Left ventricle myocardium superior (tissue), 1 donor: ENCODE measurements around the gene NR1H4. TPM values are rescaled to one million over a fixed set of nuclear protein-coding genes. Genes with fewer than 3 reads are reported as not detected.

Source experiments
- ATAC-seq: fragments of 200-7000 bp; cut with Tn5 transposase; one replicate; pipeline ENCODE4 v1.9.1; 2020; ENCODE audit warnings: mild to moderate bottlenecking, moderate library complexity
- DNase-seq: peaks from one replicate; pipeline ENCODE4 v3.0.0-alpha.2; 2020
- intact Hi-C: fragments of 100-400 bp; cut with micrococcal nuclease; formaldehyde crosslinking; loops from one replicate; pipeline ENCODE4 v1.11.0; 2022
- total RNA-seq: library from RNA; stranded (reverse); fragmentation: NEBNext Ultra II Directional; extraction: Animal tissue kit (Norgen Biotek cat#: 25700); gene quantifications from one replicate; pipeline ENCODE4 v1.2.1, GENCODE V29; 2021
- donor health status: DM: no; HTN: yes; CAD: no; lungs with severe emphysema.

The NR1H4 gene
- total RNA-seq, 1 donor from 2014 or later = not detected

DNA sequence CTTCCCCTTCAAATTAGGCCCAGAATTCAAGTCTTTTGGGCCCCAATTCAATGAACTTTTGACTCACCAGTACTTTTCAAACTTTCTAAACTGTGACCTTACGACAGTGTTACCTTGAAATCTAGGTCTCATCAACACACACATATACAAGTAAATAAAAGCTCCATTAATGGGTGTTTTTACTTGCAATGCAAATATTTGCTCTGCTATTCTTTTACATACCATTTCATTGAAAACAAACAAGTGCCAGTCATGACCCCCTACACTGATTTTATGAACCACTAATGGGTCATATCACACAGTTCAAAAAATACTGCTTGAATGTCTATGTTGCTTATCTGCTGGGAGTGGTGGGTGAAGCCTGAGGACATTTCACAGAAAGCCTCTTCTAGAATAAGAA lies 9.1 kb upstream of the NR1H4 start:
- no peak for DNase-seq
- intact Hi-C loops = no loop called here
- ATAC-seq = no peak

DNA sequence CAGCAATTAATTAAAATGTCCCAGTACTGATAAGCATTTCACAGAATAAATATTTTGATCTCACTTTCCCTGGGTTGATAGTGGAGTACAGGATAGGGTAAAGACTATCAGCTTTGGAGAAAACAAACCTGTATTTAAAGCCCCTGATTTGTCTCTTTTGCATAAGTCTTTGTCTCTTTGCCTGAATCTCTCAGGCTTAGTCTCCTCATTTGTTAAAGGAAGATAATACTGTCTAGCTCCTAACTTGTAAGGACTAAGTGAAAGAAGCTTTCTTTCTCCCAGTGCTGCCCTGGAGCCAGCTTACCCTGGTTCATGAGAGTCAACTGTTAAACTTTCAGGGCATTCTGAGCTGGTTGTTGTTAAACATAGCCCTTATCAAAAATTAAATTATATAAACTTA lies 5.5 kb upstream of the NR1H4 start:
- DNase-seq = no peak
- intact Hi-C loops = no loop called here
- no peak for ATAC-seq

DNA sequence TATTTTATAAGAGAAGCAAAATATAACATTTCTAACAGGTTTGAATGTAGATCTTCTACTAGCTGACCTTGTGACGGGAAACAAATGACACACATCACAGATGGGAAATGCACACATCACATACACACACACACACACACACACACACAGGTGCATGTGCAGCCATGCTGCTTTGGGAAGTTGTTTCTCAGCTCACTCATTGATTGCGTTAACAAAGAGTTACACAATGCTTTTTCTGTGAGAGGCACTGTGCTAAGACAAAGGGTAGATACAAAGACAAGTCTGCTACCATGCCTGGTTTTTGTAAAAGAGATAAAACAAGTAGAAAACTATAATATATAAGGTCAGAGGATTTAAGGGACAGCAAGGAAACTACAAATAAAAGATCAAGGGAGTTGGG lies 1.3 kb upstream of the NR1H4 start:
- intact Hi-C loops = no loop called here
- no peak for ATAC-seq
- no peak for DNase-seq

DNA sequence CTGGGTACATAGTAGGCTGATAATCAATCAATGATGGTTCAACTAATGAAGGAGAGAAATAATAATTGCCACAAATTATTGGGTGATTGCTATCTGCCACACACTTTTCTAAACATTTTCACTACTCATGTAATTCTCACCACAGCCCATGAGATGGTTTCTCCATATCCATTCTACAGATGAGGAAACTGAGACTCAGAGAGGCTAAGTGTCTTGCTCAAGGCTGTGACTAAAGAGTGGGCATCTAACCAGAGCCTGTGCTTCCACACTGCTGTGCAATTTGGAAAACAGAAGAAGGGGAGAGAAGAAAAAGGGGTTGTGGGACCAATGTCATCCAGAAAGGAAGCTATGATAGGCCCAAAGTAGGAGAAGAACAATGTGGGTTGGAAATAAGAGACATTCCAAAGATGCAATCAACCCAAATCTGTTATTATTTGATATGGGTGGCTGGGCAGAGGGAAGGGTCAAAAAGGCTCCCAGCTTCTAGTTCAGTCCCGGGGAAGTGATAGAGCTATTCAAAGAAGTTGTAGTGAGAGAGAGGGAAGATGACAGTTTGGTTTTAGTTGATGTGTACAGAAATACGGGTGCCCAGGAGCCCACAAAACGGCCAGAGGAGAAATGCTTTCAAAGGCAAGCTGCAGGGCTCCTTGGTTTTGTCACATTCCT lies 483 bp upstream of the NR1H4 start:
- ATAC-seq (no peak), DNase-seq (no peak)
- intact Hi-C loops = no loop called here

DNA sequence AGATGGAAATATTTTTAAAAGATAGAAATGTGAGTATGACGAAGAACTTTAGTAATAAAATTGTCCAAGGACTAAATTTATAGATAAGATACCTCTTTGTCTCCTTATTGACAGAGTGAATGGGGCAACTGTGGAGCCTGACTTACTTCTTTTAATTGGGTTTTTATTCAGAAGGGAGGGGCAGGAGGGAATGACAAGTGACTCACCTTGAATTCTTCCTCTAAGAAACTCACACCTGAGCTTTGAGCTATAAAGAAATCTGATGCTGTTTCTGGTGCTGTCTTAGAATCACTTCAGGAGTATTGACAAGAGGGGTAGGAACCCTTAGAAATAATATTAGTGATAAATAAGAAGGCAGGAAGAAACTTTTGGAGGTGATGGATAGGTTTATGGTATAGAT lies 951 bp downstream of the NR1H4 start:
- no peak for DNase-seq
- intact Hi-C loops = no loop called here
- no peak for ATAC-seq

DNA sequence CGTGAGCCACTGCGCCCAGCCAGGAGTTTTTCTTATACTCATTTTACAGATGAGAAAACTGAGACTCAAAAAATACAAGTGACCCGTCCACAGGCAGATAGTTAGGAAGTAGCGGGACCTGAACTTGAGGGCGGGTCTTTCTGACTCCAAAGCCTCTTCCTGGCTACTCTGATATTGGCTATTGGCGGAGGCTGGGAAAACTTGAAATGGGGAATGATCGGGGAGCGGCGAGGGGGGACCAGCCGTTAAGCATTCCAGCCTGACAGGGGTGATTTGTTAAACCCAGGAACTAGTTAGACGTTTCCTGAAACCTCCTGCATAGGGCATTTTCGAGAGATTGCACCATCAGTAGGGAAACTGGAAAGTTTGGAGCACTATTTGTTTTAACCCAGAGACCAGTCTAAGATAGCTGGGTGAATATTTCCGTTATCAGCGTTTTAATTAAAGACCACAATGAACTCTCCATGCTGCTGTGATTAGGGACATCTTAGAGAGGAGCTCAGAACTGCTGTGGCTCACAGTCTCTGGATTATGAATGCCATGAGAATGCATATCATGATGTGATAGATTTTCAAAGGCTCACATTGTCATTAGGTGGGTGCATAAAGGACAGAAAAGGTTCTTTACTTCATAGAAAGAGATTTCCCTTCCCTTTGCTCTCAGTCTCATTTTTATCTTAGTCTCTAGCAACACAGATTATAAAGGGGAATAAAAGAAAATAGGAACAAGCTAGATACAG lies 2.5 kb downstream of the NR1H4 start:
- intact Hi-C loops = no loop called here
- no peak for ATAC-seq
- no peak for DNase-seq

DNA sequence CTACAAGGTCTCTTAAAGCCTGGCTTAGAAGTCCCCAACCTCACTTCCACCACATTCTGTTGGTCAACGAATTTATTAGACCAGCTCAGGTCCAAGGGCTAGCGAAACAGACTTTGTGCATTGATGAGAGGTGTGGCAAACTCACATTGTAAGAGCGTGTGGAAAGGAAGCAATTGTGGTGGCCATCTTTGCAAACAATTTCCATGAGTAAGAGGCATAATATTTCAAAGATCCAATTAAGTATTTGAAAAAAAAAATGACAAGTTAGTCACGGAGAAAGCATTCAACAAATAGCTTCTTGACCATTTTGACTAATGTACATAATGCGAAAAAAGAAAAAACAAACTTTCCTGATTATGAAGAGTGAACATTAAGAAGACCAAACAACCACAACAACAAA lies 7.4 kb downstream of the NR1H4 start:
- ATAC-seq (no peak), DNase-seq (no peak)
- intact Hi-C loops = no loop called here

DNA sequence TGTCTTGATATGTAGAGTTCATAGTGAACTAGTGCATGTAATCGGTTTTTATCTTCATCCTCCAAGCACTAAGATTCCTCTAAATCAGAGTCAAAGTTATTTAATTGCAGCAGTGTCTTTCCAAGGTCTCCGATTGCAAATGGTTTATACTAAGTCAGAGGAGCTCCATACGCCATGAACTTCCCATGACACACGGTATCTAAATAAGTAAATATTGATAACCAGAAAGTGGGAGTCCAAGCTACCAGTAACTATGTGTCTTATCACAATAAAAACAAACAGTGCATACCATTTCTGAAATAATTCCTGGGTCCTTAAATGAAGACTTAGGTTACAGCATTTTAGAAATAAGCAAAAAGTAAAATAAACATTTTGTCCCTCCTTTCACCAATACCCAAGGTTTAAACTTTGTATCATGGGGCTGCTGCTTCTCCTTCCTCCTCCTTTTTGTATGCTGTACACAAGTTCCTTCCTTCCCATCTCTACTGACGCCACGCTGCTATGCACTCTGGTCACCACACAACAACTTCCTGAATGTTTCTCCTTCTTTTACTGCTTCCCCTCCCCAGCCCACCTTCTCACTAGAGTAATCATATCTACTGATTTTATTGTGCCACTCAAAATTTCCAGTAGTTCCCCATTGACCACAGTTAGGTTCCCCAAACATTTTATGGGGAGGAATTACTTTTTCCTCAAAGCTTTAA lies 10.7 kb downstream of the NR1H4 start:
- intact Hi-C loops = no loop called here
- no peak for ATAC-seq
- DNase-seq = no peak

DNA sequence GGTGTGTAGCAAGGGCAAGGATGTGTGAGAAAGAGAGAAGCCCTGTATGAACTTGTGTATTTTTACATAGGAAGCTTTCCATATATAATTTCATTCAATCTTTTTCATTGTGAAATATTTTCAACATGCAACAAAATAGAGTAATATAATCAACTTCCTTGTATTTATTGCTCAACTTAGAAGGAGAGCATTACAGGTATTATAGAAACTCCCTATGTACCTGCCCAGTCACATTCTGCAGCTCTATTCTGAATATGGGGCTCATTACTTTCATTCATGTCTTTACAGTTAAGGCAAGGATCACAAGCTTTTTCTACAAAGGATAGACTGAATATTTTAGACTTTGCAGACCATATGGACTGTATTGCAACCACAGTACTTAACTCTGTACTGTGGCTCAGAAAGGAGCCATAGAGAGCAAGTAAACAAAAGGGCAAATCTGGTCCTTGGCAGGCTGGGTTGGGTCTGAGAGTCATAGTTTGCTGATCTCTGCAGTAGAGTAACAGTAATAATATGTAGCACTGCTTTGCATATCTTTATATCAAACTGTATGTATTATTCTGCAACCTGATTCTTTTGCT lies 11.3 kb downstream of the NR1H4 start:
- intact Hi-C loops = no loop called here
- ATAC-seq (no peak), DNase-seq (no peak)

DNA sequence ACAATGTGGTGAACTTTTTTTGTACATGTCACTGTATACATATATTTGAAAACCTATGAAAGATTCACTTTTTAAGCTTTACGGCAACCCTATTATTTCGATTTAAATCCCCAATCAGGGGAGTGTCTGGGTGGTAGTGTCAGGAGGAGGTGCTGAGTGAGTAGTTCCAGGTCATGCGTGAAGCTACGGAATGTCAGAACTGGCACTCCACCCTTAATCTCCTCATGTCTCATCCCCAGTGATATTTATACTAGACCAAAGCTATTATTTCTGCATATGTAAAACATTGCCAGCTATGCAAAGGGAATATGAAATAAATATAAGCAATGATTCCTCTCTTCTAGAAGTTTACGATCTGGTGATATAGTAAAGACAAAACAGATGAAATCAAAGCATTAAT lies 12.3 kb downstream of the NR1H4 start:
- intact Hi-C loops = no loop called here
- no peak for ATAC-seq
- DNase-seq = no peak

DNA sequence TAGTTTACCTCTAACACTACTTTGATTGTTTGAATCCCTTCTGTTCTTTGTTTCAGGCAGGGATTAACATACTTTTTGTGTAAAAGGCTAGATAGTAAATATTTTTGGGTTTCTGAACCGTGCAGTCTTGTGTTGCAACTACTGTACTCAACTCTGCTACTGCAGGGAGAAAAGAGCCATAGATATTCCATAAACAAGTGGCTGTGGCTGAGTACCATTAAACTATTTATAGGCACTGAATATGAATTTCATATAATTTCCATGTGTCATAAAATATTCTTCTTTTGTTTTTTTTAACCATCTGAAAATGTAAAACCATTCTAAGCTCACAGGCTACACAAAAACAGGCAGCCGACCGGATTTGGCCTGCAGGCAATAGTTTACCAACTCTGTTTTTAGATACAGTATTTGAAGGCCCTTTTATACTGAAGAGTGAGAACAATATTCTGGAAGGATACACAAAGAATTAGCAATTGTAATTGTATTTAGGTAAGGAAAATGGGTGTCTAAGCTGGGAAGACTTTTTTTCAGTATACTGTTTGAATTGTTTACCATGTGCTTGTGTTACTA lies 15.7 kb downstream of the NR1H4 start:
- DNase-seq (no peak), ATAC-seq (no peak)
- intact Hi-C loops = no loop called here

DNA sequence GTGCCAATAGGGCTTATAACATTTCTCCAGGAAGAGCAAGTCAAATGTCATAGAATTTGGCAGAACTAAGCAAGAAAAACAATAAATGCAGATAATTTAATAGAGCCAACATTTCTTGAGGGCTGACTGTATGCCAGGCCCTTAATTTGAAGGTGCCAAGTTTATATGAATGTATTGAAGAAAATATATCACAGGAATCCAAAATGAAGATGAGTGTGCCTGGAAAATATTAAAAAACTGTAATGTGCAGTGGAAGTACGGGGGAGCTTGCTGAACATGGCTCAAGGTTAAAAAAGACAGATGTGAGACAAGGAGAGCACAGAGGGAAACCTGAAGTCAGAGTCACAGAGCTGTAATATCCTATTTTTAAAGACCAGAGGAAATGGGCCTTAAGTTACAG lies 16.4 kb downstream of the NR1H4 start:
- DNase-seq (no peak), ATAC-seq (no peak)
- intact Hi-C loops = no loop called here

DNA sequence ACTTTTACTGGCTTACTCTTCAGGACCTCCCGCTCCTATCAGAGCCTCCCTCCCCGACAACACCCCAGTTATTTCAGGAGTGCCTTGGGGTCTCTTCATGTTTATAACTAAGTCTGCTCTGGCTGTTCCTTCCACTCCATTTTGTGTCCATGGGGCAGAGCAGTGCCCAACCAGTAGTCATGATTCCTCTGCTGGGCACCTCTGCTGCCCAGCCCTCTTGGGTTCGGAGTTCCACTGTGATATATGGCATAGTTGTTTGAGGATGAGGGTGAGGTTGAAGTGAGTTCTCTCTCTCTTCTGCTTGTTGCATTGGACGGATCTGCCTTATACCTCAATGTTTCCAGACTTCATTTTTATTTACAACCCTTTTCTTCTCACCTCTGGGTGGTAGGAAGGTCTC lies 17.4 kb downstream of the NR1H4 start:
- ATAC-seq = no peak
- intact Hi-C loops = no loop called here
- DNase-seq = no peak

DNA sequence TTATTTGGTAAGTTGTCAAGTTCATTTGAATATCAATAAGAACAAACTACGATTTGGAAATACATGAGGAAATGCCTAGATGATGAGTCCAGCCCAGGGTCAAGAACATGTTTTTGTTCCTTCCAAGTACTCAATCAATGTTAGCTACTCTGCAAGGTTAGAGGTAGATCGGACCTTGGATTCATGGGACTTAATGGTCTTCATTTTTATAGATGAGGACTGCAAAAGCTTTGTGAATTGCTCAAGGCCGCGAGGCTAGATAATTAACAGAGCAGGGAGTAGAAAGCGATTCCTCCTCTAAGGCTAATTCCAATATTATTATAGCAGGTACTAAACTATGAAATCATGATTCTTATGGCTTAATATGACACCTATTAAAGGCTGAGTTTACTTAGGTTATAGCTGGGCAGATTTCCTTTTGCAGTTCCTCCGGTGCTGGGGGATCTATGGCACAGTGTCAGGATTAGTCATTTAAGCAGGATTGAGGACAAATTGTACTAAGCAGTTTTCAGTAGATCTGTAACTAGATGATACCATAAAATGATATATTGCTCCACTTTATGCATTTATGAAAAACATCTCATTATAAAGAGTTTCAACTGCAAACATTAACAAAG lies 19.8 kb downstream of the NR1H4 start:
- DNase-seq (no peak), ATAC-seq (no peak)
- intact Hi-C loops = no loop called here

DNA sequence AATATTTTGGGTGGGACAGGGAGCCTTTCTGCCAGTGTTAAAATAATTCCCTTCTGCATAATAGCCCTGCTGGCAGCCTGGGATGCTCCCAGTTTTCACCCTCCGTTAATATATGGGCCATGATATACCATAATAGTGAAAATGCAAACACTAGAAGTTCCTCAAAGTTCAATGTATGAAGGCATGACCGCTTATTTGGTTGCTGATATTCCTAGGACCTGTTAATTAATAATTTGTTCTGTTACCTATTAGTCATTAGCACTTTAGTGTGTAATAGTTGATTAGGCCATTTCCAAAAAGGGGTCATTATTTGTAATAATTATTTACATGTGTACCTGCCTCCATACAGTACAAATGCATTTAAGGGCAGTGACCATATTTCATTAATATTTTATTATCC lies 20.4 kb downstream of the NR1H4 start:
- ATAC-seq (no peak), DNase-seq (no peak)
- intact Hi-C loops = no loop called here

DNA sequence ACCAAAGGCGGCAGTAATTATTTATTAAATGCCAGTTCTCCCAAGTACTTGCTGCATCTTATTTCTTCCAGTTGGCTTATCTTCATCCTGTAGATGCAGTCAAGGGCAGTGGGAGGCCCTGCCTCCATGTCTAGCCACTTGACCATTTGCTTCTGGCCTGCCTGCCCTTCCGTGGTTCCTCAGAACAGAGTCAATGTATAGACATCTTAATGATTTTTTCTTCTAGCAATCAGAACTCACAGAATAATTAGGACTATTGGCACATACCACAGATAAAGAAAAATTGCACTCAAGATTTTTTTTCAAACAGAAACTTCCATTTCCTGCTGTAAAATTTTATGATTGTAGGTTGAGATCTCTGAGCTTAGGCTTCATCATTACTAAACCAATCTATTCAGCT lies 20.9 kb downstream of the NR1H4 start:
- DNase-seq (no peak), ATAC-seq (no peak)
- intact Hi-C loops = no loop called here

DNA sequence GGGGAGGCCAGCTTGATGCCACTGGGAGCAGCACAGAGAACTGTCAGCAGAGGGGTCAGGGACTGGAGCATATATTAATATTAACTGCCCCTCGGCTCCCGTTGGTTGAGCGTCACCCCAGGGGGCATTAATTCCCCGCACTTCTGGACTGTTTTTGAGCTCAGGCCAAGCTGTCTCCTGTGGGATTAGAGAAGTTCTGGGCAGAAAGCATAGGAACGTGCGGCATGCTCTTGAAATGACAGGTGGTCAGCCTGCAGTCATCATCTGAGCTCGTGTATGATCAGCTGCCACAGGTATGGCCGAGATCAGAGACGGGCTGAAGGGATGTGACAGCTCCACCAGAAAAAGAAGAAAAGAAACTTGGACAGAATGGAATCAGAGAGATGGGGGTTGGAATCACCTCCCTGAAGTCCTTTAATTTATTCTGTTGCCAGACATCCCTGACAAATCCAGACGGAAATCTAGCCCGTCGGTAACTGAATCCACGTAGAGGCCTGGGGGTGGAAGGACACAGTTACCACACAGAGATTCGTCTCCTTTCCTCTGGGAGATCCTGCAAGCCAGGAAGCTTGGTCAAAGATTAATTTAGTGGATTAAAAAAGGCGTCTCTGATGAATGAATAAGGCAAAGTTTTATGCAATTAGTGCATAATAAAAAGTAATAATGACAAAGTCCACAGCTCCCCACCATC lies 23.6 kb downstream of the NR1H4 start:
- no peak for DNase-seq
- intact Hi-C loops = no loop called here
- ATAC-seq = no peak

DNA sequence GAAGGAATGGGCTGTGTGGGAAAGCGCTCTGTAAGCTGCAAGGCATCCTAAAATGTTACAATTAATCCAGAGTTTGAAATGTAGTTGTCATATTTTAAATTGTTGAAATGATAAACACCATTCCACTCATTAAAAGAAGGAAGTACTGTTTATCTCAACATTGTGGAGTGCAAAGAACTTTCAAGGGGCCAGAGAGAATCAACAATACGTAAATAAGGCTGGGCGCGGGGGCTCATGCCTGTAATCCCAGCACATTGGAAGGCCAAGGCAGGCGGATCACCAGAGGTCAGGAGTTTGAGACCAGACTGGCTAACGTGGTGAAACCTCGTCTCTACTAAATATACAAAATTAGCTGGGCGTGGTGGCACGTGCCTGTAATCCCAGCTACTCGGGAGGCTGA lies 24.5 kb downstream of the NR1H4 start:
- no peak for DNase-seq
- intact Hi-C loops = no loop called here
- ATAC-seq = no peak

DNA sequence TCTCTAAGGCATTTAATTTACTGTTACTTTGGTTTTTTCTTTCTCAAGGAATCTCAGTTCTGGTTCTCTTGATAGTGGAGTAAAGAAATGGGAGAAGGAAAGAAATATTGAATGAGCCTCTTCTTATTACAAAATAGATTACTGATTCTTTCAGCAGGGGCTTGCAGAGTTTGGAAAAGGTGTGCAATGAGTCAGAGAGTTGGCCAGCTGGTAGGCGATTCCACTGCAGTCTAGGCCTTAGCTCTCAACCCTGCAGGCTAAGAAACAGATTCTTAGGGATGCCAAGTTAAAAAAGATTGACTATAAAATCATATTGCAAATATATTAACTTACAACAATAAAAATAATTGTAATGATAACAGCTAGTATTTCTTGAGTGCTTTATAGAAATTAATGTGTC lies 25.8 kb downstream of the NR1H4 start:
- intact Hi-C loops = no loop called here
- ATAC-seq = no peak
- no peak for DNase-seq
